DND-41 (cell line): ENCODE results near the gene SENP7.

ENCODE experiments used
- ATAC-seq: fragments of 200-7000 bp; cut with Tn5 transposase; 3 replicates; pipeline ENCODE4 v1.9.1; 2021; ENCODE audit warnings: low read depth; ENCODE audit not compliant: insufficient read depth
- DNase-seq: peaks from one replicate; pipeline ENCODE4 v3.0.0-alpha.2; 2020
- H2AFZ ChIP-seq: 2 replicates; pipeline ENCODE4 v1.6.0; 2012; ENCODE audit warnings: low read depth, low read length
- H3K27ac ChIP-seq: 2 replicates; pipeline ENCODE4 v1.5.1; 2012; ENCODE audit warnings: low read length, inconsistent platforms
- H3K27me3 ChIP-seq: fragments of 200-600 bp; sonication (generic); 2 replicates; pipeline ENCODE4 v1.6.0; 2012; ENCODE audit warnings: low read length, mild to moderate bottlenecking, inconsistent platforms; ENCODE audit not compliant: insufficient read depth, poor library complexity
- H3K36me3 ChIP-seq: 2 replicates; pipeline ENCODE4 v1.5.1; 2012; ENCODE audit warnings: low read length, inconsistent platforms; ENCODE audit not compliant: insufficient read depth
- H3K4me1 ChIP-seq: 2 replicates; pipeline ENCODE4 v1.5.1; 2012; ENCODE audit warnings: mild to moderate bottlenecking, low read length; ENCODE audit not compliant: insufficient read depth
- H3K4me2 ChIP-seq: 2 replicates; pipeline ENCODE4 v1.6.0; 2012; ENCODE audit warnings: mild to moderate bottlenecking, moderate library complexity, low read length, inconsistent platforms; ENCODE audit not compliant: insufficient read depth
- H3K4me3 ChIP-seq, 2 experiments: fragments of 200-600 bp in 1 of 2; shearing (Covaris generic) in 1 of 2; 2 replicates each; pipeline ENCODE4 v1.5.1; 2012 to 2016; ENCODE audit warnings: inconsistent platforms in 2 of 2, low read length in 2 of 2, mild to moderate bottlenecking in 2 of 2, low read depth in 1 of 2, moderate library complexity in 1 of 2
- H3K79me2 ChIP-seq: 2 replicates; pipeline ENCODE4 v1.6.0; 2012; ENCODE audit warnings: low read length, inconsistent platforms; ENCODE audit not compliant: insufficient read depth
- H3K9ac ChIP-seq: 2 replicates; pipeline ENCODE4 v1.6.0; 2012; ENCODE audit warnings: low read depth, mild to moderate bottlenecking, inconsistent platforms, low read length, moderate library complexity
- H3K9me3 ChIP-seq: 2 replicates; pipeline ENCODE4 v1.5.1; 2012; ENCODE audit warnings: low read length, moderate library complexity, mild to moderate bottlenecking, inconsistent platforms; ENCODE audit not compliant: insufficient read depth, severe bottlenecking
- H4K20me1 ChIP-seq: 2 replicates; pipeline ENCODE4 v1.6.0; 2012; ENCODE audit warnings: low read length; ENCODE audit not compliant: insufficient read depth
- EZH2 ChIP-seq: IDR thresholded peaks from 3 replicates; pipeline ENCODE4 v1.6.1; 2012; ENCODE audit warnings: borderline replicate concordance, low read depth, mild to moderate bottlenecking, moderate library complexity, low read length, inconsistent platforms; ENCODE audit not compliant: severe bottlenecking
- TF ChIP-seq, protein P1 (sequence below): IDR thresholded peaks from 2 replicates; pipeline ENCODE4 v1.5.1; 2012; ENCODE audit warnings: borderline replicate concordance, low read length, moderate library complexity, mild to moderate bottlenecking; ENCODE audit not compliant: poor library complexity, severe bottlenecking; ENCODE audit errors: extremely low read depth

Gene SENP7

DNA sequence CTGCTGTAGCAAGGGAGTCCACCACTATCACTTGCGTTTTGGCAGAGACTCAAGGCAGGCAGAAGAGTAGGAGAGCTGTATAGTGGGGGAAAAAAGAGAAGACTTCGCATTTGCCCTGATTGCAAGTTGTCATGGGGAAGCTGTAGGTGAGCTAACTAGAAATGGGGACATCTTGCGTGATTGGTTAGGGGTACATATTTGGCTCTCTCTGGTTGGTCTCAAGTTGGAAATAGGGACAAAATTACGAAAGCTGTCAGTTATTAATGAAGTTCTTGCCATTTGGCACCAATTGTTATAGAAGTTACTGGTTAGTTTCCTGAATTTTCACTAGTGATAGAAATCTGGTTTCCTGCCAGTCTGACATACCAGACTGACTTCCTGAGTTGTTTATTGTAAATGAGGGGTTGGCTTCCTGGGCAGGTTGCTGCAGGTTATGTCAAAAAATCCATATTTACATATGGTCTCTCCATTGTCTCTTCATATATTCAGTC is 8.2 kb upstream of the SENP7 start:
- Histone ChIP-seq H3K27me3 (no peaks in the 10 kb centered on the region), H4K20me1 (no peaks in the 10 kb centered on the region), H3K27ac (peak overlapping the region; percentile 30), H3K4me3 (no peak overlapping the region), H3K9me3 (no peaks in the 10 kb centered on the region), H2AFZ (peak overlapping the region; percentile 59), H3K36me3 (no peaks in the 10 kb centered on the region), H3K4me2 (peak overlapping the region; percentile 24; the same call in 1 of the 2 replicates), H3K4me1 (peaks cover 14% of the 10 kb centered on the region), H3K79me2 (no peaks in the 10 kb centered on the region), H3K9ac (no peak overlapping the region)
- DNase-seq (no peak), ATAC-seq (peak; percentile 58; the same call in 2 of the 3 replicates)
- no peak for TF ChIP-seq EZH2
- TF ChIP-seq, protein P1, sequence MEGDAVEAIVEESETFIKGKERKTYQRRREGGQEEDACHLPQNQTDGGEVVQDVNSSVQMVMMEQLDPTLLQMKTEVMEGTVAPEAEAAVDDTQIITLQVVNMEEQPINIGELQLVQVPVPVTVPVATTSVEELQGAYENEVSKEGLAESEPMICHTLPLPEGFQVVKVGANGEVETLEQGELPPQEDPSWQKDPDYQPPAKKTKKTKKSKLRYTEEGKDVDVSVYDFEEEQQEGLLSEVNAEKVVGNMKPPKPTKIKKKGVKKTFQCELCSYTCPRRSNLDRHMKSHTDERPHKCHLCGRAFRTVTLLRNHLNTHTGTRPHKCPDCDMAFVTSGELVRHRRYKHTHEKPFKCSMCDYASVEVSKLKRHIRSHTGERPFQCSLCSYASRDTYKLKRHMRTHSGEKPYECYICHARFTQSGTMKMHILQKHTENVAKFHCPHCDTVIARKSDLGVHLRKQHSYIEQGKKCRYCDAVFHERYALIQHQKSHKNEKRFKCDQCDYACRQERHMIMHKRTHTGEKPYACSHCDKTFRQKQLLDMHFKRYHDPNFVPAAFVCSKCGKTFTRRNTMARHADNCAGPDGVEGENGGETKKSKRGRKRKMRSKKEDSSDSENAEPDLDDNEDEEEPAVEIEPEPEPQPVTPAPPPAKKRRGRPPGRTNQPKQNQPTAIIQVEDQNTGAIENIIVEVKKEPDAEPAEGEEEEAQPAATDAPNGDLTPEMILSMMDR, result no peak

- H3K9me3 ChIP-seq, result no peaks in the 10 kb centered on the region
- H3K79me2 ChIP-seq, result no peaks in the 10 kb centered on the region
- ATAC-seq (no peak), DNase-seq (no peak)
- peaks cover 14% of the 10 kb centered on the region for H3K4me1 ChIP-seq
- no peaks in the 10 kb centered on the region for H3K36me3 ChIP-seq
- no peak overlapping the region for H2AFZ ChIP-seq
- H3K27me3 ChIP-seq, result no peaks in the 10 kb centered on the region
- no peaks in the 10 kb centered on the region for H4K20me1 ChIP-seq
- TF ChIP-seq, protein P1, result no peak
- no peak for TF ChIP-seq EZH2
- H3K4me3 ChIP-seq, result no peak overlapping the region
- no peak overlapping the region for H3K27ac ChIP-seq
- H3K4me2 ChIP-seq, result no peak overlapping the region
- H3K9ac ChIP-seq, result no peak overlapping the region
Measured at GRCh38 chr3:101519685-101520365, 6.8 kb upstream of the SENP7 start.

DNA sequence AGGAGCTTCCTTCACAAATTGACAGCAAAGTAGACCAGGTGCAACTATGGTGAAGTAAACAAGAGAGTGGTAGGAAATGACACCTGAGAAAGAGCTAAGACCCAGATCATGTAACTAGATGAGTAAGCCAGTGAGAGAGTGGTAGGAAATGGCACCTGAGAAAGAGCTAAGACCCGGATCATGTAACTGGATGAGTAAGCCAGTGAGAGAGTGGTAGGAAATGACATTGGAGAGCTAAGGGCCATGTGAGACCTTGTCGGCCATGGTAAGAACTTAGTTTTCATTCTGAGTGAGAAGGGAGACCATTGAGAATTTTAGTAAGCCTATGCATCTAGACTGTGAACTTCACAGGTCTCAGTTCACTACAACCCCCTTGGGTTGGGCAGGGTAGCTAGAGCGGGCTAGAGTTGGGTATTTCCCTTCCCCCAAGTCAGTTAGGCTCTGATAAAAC is 5.4 kb upstream of the SENP7 start:
- TF ChIP-seq EZH2, result no peak
- TF ChIP-seq, protein P1, result no peak
- H3K27ac ChIP-seq, result no peak overlapping the region
- DNase-seq, result no peak
- H3K27me3 ChIP-seq, result no peaks in the 10 kb centered on the region
- H3K4me3 ChIP-seq, result no peak overlapping the region
- no peaks in the 10 kb centered on the region for H3K9me3 ChIP-seq
- no peak overlapping the region for H2AFZ ChIP-seq
- peaks cover 22% of the 10 kb centered on the region for H3K4me1 ChIP-seq
- H3K9ac ChIP-seq, result no peak overlapping the region
- H3K4me2 ChIP-seq, result no peak overlapping the region
- ATAC-seq, result no peak
- no peaks in the 10 kb centered on the region for H4K20me1 ChIP-seq
- H3K79me2 ChIP-seq, result no peaks in the 10 kb centered on the region
- no peaks in the 10 kb centered on the region for H3K36me3 ChIP-seq
